Fibroblast of pulmonary artery (primary cell): Measurements from ENCODE around the gene METTL26.

Source experiments
- DNase-seq: peaks from one replicate; pipeline ENCODE4 v3.0.0-alpha.2; 2010; ENCODE audit warnings: low read depth
- H3K4me3 ChIP-seq: replicated peaks from 2 replicates; pipeline ENCODE4 v1.5.1; 2011; ENCODE audit warnings: low read depth, mild to moderate bottlenecking, control low read depth, low read length, moderate library complexity
- TF ChIP-seq, protein P1 (sequence below): IDR thresholded peaks from 2 replicates; pipeline ENCODE4 v1.5.1; 2011; ENCODE audit warnings: mild to moderate bottlenecking, control low read depth, low read length, inconsistent platforms; ENCODE audit errors: missing control alignments

Gene METTL26

GRCh38 chr16:670485-671352 is 34.6 kb upstream of the METTL26 start:
- no peak for DNase-seq
- TF ChIP-seq, protein P1, sequence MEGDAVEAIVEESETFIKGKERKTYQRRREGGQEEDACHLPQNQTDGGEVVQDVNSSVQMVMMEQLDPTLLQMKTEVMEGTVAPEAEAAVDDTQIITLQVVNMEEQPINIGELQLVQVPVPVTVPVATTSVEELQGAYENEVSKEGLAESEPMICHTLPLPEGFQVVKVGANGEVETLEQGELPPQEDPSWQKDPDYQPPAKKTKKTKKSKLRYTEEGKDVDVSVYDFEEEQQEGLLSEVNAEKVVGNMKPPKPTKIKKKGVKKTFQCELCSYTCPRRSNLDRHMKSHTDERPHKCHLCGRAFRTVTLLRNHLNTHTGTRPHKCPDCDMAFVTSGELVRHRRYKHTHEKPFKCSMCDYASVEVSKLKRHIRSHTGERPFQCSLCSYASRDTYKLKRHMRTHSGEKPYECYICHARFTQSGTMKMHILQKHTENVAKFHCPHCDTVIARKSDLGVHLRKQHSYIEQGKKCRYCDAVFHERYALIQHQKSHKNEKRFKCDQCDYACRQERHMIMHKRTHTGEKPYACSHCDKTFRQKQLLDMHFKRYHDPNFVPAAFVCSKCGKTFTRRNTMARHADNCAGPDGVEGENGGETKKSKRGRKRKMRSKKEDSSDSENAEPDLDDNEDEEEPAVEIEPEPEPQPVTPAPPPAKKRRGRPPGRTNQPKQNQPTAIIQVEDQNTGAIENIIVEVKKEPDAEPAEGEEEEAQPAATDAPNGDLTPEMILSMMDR = no peak
- no peak overlapping the region for H3K4me3 ChIP-seq

DNA sequence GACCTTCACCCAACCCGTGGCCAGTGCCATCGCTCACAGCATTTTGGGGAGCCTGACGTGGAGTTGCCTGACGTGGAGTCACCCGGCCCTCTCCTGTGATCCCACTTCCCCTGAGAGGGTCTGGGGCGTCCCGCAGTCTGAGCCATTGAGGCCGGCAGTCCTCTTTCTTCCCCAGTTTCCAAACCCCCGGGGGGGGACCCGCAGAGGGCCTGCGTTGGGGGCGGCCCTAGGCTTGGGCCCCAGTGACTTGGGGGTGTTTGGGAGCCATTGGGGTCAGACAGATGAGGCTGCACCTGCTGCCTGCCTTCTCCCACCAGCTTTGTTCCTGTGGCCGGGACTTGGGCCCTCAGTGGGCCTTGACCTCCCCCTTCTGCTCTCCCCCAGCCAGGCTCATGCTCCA is 33.6 kb upstream of the METTL26 start:
- DNase-seq = no peak
- TF ChIP-seq, protein P1 = no peak
- H3K4me3 ChIP-seq = peak overlapping the region; percentile 79

GRCh38 chr16:668519-669171 is 32.5 kb upstream of the METTL26 start:
- H3K4me3 ChIP-seq = peak overlapping the region; percentile 79
- TF ChIP-seq, protein P1 = no peak
- DNase-seq = no peak

DNA sequence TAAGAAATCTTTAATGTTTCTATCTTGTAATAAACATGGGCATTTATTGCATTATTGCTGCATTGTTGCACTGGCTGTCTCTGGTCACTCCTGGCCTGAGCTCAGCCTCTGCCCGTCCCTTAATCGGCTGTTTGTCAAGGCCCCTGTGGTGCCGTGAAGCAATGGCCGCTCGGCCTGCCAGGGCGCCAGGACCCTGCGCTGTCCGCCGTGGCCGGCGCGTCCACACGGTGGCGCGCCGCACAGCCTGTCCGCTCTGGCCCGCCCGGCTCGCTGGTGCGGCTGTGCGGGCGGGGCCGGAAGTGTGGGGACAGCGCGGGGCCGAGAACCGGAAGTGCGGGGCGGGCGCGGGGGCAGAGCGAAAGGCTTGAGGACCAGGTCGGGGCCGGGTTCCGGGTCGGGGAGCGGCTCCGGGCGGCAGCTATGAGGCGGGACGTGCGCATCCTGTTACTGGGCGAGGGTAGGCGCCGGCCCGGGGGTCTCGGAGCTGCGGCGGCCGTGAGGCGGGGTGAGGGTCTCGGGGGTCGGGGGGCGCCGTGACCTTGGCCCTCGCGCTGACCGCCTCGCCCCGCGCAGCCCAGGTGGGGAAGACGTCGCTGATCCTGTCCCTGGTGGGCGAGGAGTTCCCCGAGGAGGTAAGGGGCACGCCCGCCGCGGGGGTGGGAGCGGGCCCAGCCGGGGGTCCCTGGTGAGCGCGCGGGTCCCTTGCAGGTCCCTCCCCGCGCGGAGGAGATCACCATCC is 31.8 kb upstream of the METTL26 start, which contains the start of gene RHOT2:
RHOT2 (plus strand) TSS at position 353 of the 739 bp plus-strand sequence; CDS start at position 421, 68 bp downstream.
- peak; percentile 90 for DNase-seq
- TF ChIP-seq, protein P1 = peak; percentile 34
- H3K4me3 ChIP-seq = peak within 1 kb of the TSS; percentile 79

GRCh38 chr16:667113-667779 is 31.1 kb upstream of the METTL26 start:
- TF ChIP-seq, protein P1 = no peak
- no peak overlapping the region for H3K4me3 ChIP-seq
- DNase-seq = no peak

- DNase-seq = no peak
- TF ChIP-seq, protein P1 = no peak
- no peak overlapping the region for H3K4me3 ChIP-seq
Observed at GRCh38 chr16:666572-666971, 30.5 kb upstream of the METTL26 start.
